Endothelial cell of umbilical vein (primary cell): Measurements from ENCODE around the gene HOXA3. TPM values are rescaled to one million over a fixed set of nuclear protein-coding genes. Genes with fewer than 3 reads are reported as not detected.

Experiments used
- BruUV-seq: library from RNA; stranded (reverse); fragments of 400-500 nt; replicated peaks from 2 replicates; lab custom pipeline; 2021; lab: Mats Ljungman, UMichigan
- CTCF ChIA-PET: fragments of 300-600, 350-600 bp; sonication (Branson Sonifier 250); formaldehyde crosslinking; loops from one replicate; lab custom pipeline; 2021; ENCODE audit warnings: antibody characterized with exemption, inconsistent platforms; lab: Charles Lee
- POLR2A ChIA-PET: fragments of 300-600, 350-600 bp; sonication (Branson Sonifier 250); formaldehyde crosslinking; loops from one replicate; lab custom pipeline; 2021; ENCODE audit warnings: antibody characterized with exemption, inconsistent platforms; lab: Charles Lee
- DNase-seq: peaks from one replicate; pipeline ENCODE4 v3.0.0-alpha.2; 2011; ENCODE audit warnings: low read depth, low spot score
- FAIRE-seq: peaks from 2 replicates; lab custom pipeline; 2011; peaks lifted over from hg19 to GRCh38; lab: Jason Lieb, UNC
- H2AFZ ChIP-seq: 2 replicates; pipeline ENCODE4 v1.6.0; 2012; ENCODE audit warnings: low read depth, low read length, control low read depth, inconsistent platforms
- H3K27ac ChIP-seq: 2 replicates; pipeline ENCODE4 v1.5.1; 2011; ENCODE audit warnings: low read depth, mild to moderate bottlenecking, control low read depth, low read length, moderate library complexity; ENCODE audit not compliant: insufficient read depth
- H3K27me3 ChIP-seq, 2 experiments: 2 replicates each; pipeline versions ENCODE4 v1.6.0 to v1.6.1; 2011; ENCODE audit warnings: low read length in 2 of 2, mixed read lengths in 1 of 2; ENCODE audit not compliant: control insufficient read depth in 2 of 2, insufficient read depth in 2 of 2
- H3K36me3 ChIP-seq, 2 experiments: 2 replicates in 1 of 2; 3 replicates in 1 of 2; pipeline ENCODE4 v1.5.1; 2011; ENCODE audit warnings: low read length in 2 of 2, mild to moderate bottlenecking in 1 of 2, moderate library complexity in 1 of 2; ENCODE audit not compliant: control insufficient read depth in 2 of 2, insufficient read depth in 2 of 2; ENCODE audit errors: extremely low read depth in 1 of 2
- H3K4me1 ChIP-seq: 3 replicates; pipeline ENCODE4 v1.5.1; 2011; ENCODE audit warnings: mild to moderate bottlenecking, low read length; ENCODE audit not compliant: control insufficient read depth, insufficient read depth; ENCODE audit errors: extremely low read depth
- H3K4me2 ChIP-seq: 2 replicates; pipeline ENCODE4 v1.6.1; 2011; ENCODE audit warnings: low read length, control low read depth, mixed read lengths; ENCODE audit not compliant: insufficient read depth
- H3K4me3 ChIP-seq, 3 experiments: fragments of 200-600 bp in 1 of 3; sonication (generic), shearing (Covaris generic) in 1 of 3; replicated peaks in 1 of 3; 2 replicates each; pipeline ENCODE4 v1.5.1; 2011 to 2016; ENCODE audit warnings: control low read depth in 3 of 3, low read length in 3 of 3, mild to moderate bottlenecking in 2 of 3, inconsistent platforms in 1 of 3, low read depth in 1 of 3, moderate library complexity in 1 of 3; ENCODE audit not compliant: insufficient read depth in 1 of 3
- H3K79me2 ChIP-seq: 2 replicates; pipeline ENCODE4 v1.6.0; 2012; ENCODE audit warnings: low read length, inconsistent platforms; ENCODE audit not compliant: control insufficient read depth, insufficient read depth
- H3K9ac ChIP-seq: replicated peaks from 2 replicates; pipeline ENCODE3; 2011; ENCODE audit warnings: low read length, control low read depth; ENCODE audit not compliant: insufficient read depth; ENCODE audit errors: extremely low read depth
- H3K9me1 ChIP-seq: replicated peaks from 3 replicates; pipeline ENCODE4 v1.6.0; 2011; ENCODE audit warnings: mild to moderate bottlenecking, low read length; ENCODE audit not compliant: control insufficient read depth, insufficient read depth; ENCODE audit errors: extremely low read depth
- H3K9me3 ChIP-seq: replicated peaks from 2 replicates; pipeline ENCODE4 v1.5.1; 2012; ENCODE audit warnings: low read length, inconsistent platforms; ENCODE audit not compliant: control insufficient read depth, insufficient read depth
- H4K20me1 ChIP-seq: replicated peaks from 2 replicates; pipeline ENCODE3; 2011; ENCODE audit warnings: mild to moderate bottlenecking, low read length; ENCODE audit not compliant: control insufficient read depth, insufficient read depth; ENCODE audit errors: extremely low read depth
- EZH2 ChIP-seq: IDR thresholded peaks from 2 replicates; pipeline ENCODE4 v1.6.1; 2012; ENCODE audit warnings: borderline replicate concordance, low read depth, mild to moderate bottlenecking, moderate library complexity, low read length, inconsistent platforms; ENCODE audit not compliant: severe bottlenecking
- FOS ChIP-seq: IDR thresholded peaks from 2 replicates; pipeline ENCODE4 v1.6.1; 2011; ENCODE audit warnings: mild to moderate bottlenecking, low read length, moderate library complexity, borderline replicate concordance; ENCODE audit not compliant: insufficient read depth
- MAX ChIP-seq: IDR thresholded peaks from 2 replicates; pipeline ENCODE4 v1.6.1; 2011; ENCODE audit not compliant: insufficient read depth, insufficient read length
- MYC ChIP-seq: IDR thresholded peaks from one replicate; pipeline ENCODE4 v1.6.1; 2011; ENCODE audit warnings: mild to moderate bottlenecking, low read depth, low read length
- POLR2A ChIP-seq: IDR thresholded peaks from 2 replicates; pipeline ENCODE4 v1.6.1; 2012; ENCODE audit warnings: low read depth, mild to moderate bottlenecking, control low read depth, low read length
- dilution Hi-C: fragments of 300-500 bp; cut with MboI; formaldehyde crosslinking; loops from one replicate; pipeline ENCODE4 v1.15.0; 2019; ENCODE audit warnings: low sequenced_read_pairs; ENCODE audit not compliant: extremely low pct_ligation_motif_present
- intact Hi-C: fragments of 100-400 bp; cut with micrococcal nuclease; formaldehyde crosslinking; loops from one replicate; pipeline ENCODE4 v1.10.0; 2022
- polyA plus RNA-seq, 4 experiments: library from polyadenylated mRNA; depleted of rRNA in 3 of 4; stranded (reverse) in 3 of 4; unstranded in 1 of 4; fragments of >200 nt; gene quantifications; 2 replicates each; pipeline versions ENCODE4 v1.2.1 to v1.2.3, GENCODE V29; 2011 to 2012; ENCODE audit warnings: missing spikeins in 1 of 4
- total RNA-seq: library from RNA; stranded (reverse); gene quantifications from 2 replicates; pipeline ENCODE4 v1.2.3, GENCODE V29; 2021

HOXA3 gene
- total and polyA plus RNA-seq, 2 donors (not counting 3 experiments of a cell fraction or from before 2014, with no cell fraction given) = 4.7 to 14.0 TPM

DNA sequence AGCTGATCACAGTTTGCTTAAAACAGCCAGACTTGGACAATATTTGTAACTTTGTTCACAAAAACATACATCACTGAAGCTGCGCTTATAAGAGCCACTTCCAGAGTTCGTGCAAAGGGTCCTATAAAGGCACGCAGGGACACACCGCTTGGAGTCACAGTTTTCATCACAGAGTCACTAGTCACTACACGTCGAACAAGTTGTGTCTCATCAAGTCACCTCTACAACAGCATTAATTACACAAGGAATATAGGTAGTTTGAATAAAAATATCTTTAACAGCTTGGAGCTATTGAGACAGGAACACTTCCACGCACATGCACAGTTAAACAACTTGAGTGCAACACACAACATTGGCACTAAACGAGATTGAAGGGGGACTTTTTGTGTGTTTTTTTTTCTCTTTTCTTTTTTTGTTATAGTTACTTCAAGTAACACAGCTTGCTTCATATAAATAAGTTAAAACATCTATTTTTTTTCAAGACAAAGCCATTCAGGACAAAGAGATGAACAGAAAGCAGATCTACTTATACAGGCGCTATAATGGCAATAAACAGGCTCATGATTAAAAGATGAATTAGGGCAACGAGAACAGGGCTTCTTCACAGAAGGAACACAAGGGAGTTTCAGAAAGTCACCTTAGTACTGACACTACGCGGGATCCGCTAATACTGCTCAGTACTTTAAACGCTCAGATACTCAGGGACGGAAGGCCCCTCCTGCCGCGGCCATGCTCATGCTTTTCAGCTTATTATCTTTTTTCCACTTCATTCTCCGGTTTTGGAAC, 11.1 kb downstream of the HOXA3 start:
- peak overlapping the region; percentile 82 for H3K27ac ChIP-seq
- peak; percentile 57 for FAIRE-seq
- H2AFZ ChIP-seq = no peak overlapping the region
- no peaks in the 10 kb centered on the region for H3K9me3 ChIP-seq
- peak overlapping the region; percentile 29 to 84 (median 65) for H3K4me3 ChIP-seq
- H3K4me2 ChIP-seq = peak overlapping the region; percentile 92
- intact Hi-C loops (loop anchor here (5.0 kb wide), 2 partner anchors 639 to 689 kb away; no protein-coding TSS in a partner anchor), dilution Hi-C loops (no loop called here)
- peaks cover 74% of the 10 kb centered on the region for H3K4me1 ChIP-seq
- TF ChIP-seq MYC = no peak
- no peaks in the 10 kb centered on the region for H3K27me3 ChIP-seq
- H3K36me3 ChIP-seq = peaks cover 0 to 17% of the 10 kb centered on the region in 2 experiments
- peak overlapping the region; percentile 84 for H3K9ac ChIP-seq
- DNase-seq = no peak
- peaks cover 96% of the 10 kb centered on the region for H3K79me2 ChIP-seq
- H3K9me1 ChIP-seq = no peaks in the 10 kb centered on the region
- CTCF ChIA-PET = interaction anchor here (0.7 to 7.0 kb wide), 18 partner anchors 10 to 772 kb away, joined by 3 to 72 read pairs (median 6); partner anchors contain the start of genes HOXA4 and HOXA7
- TSS peak; percentile 3 for BruUV-seq
- POLR2A ChIA-PET = interaction anchor here (0.6 to 2.2 kb wide), 4 partner anchors 9 to 23 kb away, joined by 3 to 7 read pairs (median 4); partner anchors contain the start of gene HOXA3
- H4K20me1 ChIP-seq = no peaks in the 10 kb centered on the region

- ChIA-PET POLR2A (interaction anchor here (0.6 to 2.2 kb wide), 3 partner anchors 10 to 277 kb away, joined by 3 to 7 read pairs (median 4); partner anchors contain the start of gene HOXA3), CTCF (interaction anchor here (0.5 to 7.0 kb wide), 15 partner anchors 8 to 768 kb away, joined by 3 to 68 read pairs (median 4); partner anchors contain the start of gene HOXA7)
- Histone ChIP-seq H3K4me1 (peaks cover 77% of the 10 kb centered on the region), H3K27ac (peak overlapping the region; percentile 82), H3K4me3 (peak overlapping the region in 2 of 3 experiments; percentile 12 to 13), H3K9me3 (no peaks in the 10 kb centered on the region), H3K9me1 (no peaks in the 10 kb centered on the region), H3K27me3 (no peaks in the 10 kb centered on the region), H3K79me2 (peaks cover 91% of the 10 kb centered on the region), H3K9ac (peak overlapping the region; percentile 84), H3K36me3 (peaks cover 0 to 13% of the 10 kb centered on the region in 2 experiments), H3K4me2 (peak overlapping the region; percentile 92), H2AFZ (no peak overlapping the region), H4K20me1 (no peaks in the 10 kb centered on the region)
- intact Hi-C loops (loop anchor here (5.0 kb wide), 2 partner anchors 638 to 688 kb away; no protein-coding TSS in a partner anchor), dilution Hi-C loops (no loop called here)
- no TSS peak for BruUV-seq
- no peak for DNase-seq
- TF ChIP-seq POLR2A (peak; percentile 3), EZH2 (no peak), MAX (no peak), FOS (no peak)
- FAIRE-seq = peak; percentile 60
Measured at GRCh38 chr7:27140126-27140857, 12.1 kb downstream of the HOXA3 start.
